SU-DHL-6 (cell line): ENCODE measurements around the gene EIF5A.

ENCODE experiments used
- H2AFZ ChIP-seq: fragments of 200-600 bp; sonication (generic); 2 replicates; pipeline ENCODE4 v1.6.1; 2014; ENCODE audit warnings: low read depth, mild to moderate bottlenecking, moderate library complexity, mixed read lengths, antibody characterized with exemption, low read length; ENCODE audit not compliant: severe bottlenecking
- H3F3A ChIP-seq: fragments of 200-600 bp; shearing (Covaris generic); 2 replicates; pipeline ENCODE4 v1.6.0; 2016; ENCODE audit warnings: antibody characterized with exemption, mild to moderate bottlenecking; ENCODE audit not compliant: insufficient read depth
- H3K27ac ChIP-seq: fragments of 200-600 bp; sonication (generic); 2 replicates; pipeline ENCODE4 v1.5.1; 2016; ENCODE audit warnings: low read depth, mild to moderate bottlenecking, low read length, moderate library complexity, mixed read lengths
- H3K27me3 ChIP-seq: fragments of 200-600 bp; sonication (generic), shearing (Covaris generic); 2 replicates; pipeline ENCODE4 v1.6.0; 2014; ENCODE audit warnings: mild to moderate bottlenecking, low read length
- H3K36me3 ChIP-seq: fragments of 200-600 bp; sonication (generic); 2 replicates; pipeline ENCODE4 v1.6.1; 2014; ENCODE audit warnings: mild to moderate bottlenecking, low read length, mixed read lengths
- H3K4me2 ChIP-seq: fragments of 300-600, 200-600 bp; shearing (Covaris generic), sonication (generic); 2 replicates; pipeline ENCODE4 v1.6.0; 2014; ENCODE audit warnings: low read length, low read depth, mild to moderate bottlenecking; ENCODE audit not compliant: poor library complexity, severe bottlenecking
- H3K4me3 ChIP-seq: fragments of 200-600 bp; sonication (generic); 2 replicates; pipeline ENCODE4 v1.5.1; 2014; ENCODE audit warnings: antibody characterized with exemption, low read length, mild to moderate bottlenecking, mixed read lengths; ENCODE audit not compliant: insufficient read depth, poor library complexity, severe bottlenecking
- H3K79me2 ChIP-seq: fragments of 200-600 bp; sonication (generic); 2 replicates; pipeline ENCODE4 v1.6.1; 2014; ENCODE audit warnings: mild to moderate bottlenecking, low read length, moderate library complexity; ENCODE audit not compliant: insufficient read depth
- H3K9ac ChIP-seq: fragments of 200-600 bp; sonication (generic); 2 replicates; pipeline ENCODE4 v1.7.0; 2014; ENCODE audit warnings: mild to moderate bottlenecking, low read length
- H3K9me2 ChIP-seq: fragments of 200-600 bp; sonication (generic); replicated peaks from 2 replicates; pipeline ENCODE4 v1.6.1; 2014; ENCODE audit warnings: low read length; ENCODE audit not compliant: insufficient read depth
- H3K9me3 ChIP-seq: fragments of 200-600 bp; sonication (generic); 2 replicates; pipeline ENCODE4 v1.6.1; 2014; ENCODE audit warnings: low read length, mixed read lengths; ENCODE audit not compliant: insufficient read depth
- H4K20me1 ChIP-seq: fragments of 200-600 bp; sonication (generic); 2 replicates; pipeline ENCODE4 v1.6.1; 2014; ENCODE audit warnings: low read depth, mild to moderate bottlenecking, antibody characterized with exemption, low read length, moderate library complexity, mixed read lengths
- EZH2phosphoT487 ChIP-seq: fragments of 200-600 bp; sonication (generic), shearing (Covaris generic); conservative IDR thresholded peaks from 2 replicates; pipeline ENCODE4 v1.6.1; 2018; ENCODE audit warnings: mild to moderate bottlenecking, antibody characterized with exemption, low read length, moderate library complexity, mixed read lengths
- TF ChIP-seq, protein P1 (sequence below): fragments of 200-600 bp; sonication (generic); IDR thresholded peaks from one replicate; pipeline ENCODE4 v1.5.1; 2017; ENCODE audit warnings: antibody characterized with exemption, mild to moderate bottlenecking, low read length, moderate library complexity; ENCODE audit not compliant: insufficient read depth, poor library complexity, severe bottlenecking

EIF5A gene

DNA sequence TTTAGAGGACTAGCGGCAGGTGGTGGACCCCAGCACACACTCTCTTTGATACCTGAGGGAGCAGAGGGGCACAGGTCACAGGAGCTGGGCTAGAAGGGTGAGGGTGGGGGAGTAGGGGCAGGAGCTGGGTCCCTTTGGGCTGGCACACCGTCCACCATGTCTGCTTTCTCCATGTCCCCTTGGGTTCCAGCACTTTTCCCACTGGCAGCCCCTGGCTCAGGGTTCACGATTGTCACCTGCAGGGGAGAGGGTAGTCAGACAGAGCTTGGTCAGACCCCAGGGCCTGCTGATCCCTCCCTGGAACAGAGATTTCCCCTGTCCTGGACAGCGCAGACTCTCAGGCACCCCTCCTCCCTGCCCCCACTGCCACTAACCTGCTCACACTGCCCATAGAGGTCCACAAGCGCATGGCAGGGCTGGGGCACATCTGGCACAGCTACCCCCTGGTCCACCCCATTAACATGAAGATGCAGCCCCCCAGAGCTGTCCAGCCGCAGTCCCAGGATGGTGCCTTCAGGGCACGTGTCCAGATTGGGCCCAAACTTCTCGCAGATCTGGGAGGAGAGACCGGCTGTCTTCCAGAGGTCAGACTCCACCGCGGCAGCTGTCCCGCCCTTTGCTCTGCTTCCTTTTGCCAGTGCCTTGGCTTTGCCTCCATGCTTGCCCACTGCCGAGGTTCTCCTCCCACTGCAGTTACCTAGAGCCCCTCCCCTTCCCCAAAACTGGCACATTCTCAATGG lies 10.9 kb downstream of the EIF5A start:
- Histone ChIP-seq H3F3A (peaks cover 12% of the 10 kb centered on the region), H3K9me3 (no peaks in the 10 kb centered on the region), H4K20me1 (no peaks in the 10 kb centered on the region), H3K36me3 (no peaks in the 10 kb centered on the region), H2AFZ (no peak overlapping the region), H3K4me2 (no peak overlapping the region), H3K9me2 (no peaks in the 10 kb centered on the region), H3K27me3 (no peaks in the 10 kb centered on the region), H3K9ac (no peak overlapping the region), H3K4me3 (no peak overlapping the region), H3K79me2 (peaks cover 6% of the 10 kb centered on the region), H3K27ac (no peak overlapping the region)
- TF ChIP-seq, protein P1, sequence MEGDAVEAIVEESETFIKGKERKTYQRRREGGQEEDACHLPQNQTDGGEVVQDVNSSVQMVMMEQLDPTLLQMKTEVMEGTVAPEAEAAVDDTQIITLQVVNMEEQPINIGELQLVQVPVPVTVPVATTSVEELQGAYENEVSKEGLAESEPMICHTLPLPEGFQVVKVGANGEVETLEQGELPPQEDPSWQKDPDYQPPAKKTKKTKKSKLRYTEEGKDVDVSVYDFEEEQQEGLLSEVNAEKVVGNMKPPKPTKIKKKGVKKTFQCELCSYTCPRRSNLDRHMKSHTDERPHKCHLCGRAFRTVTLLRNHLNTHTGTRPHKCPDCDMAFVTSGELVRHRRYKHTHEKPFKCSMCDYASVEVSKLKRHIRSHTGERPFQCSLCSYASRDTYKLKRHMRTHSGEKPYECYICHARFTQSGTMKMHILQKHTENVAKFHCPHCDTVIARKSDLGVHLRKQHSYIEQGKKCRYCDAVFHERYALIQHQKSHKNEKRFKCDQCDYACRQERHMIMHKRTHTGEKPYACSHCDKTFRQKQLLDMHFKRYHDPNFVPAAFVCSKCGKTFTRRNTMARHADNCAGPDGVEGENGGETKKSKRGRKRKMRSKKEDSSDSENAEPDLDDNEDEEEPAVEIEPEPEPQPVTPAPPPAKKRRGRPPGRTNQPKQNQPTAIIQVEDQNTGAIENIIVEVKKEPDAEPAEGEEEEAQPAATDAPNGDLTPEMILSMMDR = no peak
- TF ChIP-seq EZH2phosphoT487 = no peak

DNA sequence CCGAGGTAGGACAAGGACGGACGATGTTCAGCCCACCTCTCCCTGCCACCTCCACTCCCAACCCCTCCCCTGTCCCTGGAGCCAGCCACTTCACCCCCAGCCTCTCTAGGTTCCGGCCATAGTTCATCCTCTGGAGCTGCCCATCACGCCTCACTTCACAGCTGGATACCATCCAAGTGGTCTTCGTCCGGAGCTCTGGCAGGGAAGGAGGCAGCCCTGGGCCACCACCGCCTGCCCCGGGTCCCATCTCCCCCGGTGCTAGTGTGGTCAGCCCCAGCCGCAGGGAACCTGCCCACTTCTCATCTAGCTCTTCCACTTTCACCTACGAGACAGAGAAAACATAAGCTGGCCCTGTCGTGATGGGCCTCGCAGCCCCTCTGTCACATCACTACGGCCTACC lies 14.0 kb downstream of the EIF5A start:
- Histone ChIP-seq H3F3A (no peaks in the 10 kb centered on the region), H2AFZ (no peak overlapping the region), H3K9me3 (no peaks in the 10 kb centered on the region), H3K4me3 (no peak overlapping the region), H4K20me1 (no peaks in the 10 kb centered on the region), H3K9ac (no peak overlapping the region), H3K27ac (no peak overlapping the region), H3K9me2 (no peaks in the 10 kb centered on the region), H3K27me3 (no peaks in the 10 kb centered on the region), H3K4me2 (no peak overlapping the region), H3K36me3 (no peaks in the 10 kb centered on the region), H3K79me2 (no peaks in the 10 kb centered on the region)
- TF ChIP-seq, protein P1 = no peak
- no peak for TF ChIP-seq EZH2phosphoT487

DNA sequence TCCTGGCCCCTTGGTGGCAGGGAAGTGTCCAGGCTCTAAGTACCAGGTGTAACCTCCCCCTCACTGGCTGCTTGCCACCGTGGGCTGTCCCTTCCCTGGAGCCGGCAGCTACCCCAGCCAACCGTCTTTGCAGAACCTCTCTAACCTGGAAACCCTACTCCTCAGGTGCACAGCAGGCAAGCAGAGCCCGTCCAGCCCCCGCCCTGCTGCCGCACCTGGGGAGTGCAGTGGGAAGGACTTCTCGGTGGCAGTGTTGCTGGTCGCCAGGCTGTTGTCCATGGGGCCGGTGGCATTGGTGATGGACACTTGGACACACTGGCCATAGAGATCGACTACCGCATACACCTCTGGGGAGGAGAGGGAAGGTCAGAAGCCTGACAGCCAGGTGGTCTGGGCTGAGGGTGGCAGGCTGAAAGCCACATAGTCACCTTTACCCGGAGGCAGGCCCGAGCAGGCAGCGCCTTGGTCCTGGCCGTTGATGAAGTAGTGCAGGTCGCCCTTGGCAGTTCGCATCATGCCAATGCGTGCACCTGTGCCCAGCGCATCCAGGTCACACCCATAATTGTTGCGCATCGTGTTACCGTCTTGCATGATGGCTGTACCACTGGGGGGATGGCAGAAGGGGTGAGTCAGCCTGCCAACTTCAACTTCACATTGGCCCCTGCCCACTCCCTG lies 15.2 kb downstream of the EIF5A start:
- H2AFZ ChIP-seq = no peak overlapping the region
- H3K9me3 ChIP-seq = no peaks in the 10 kb centered on the region
- peaks cover 6% of the 10 kb centered on the region; the same call in 1 of the 2 replicates for H3K79me2 ChIP-seq
- no peak overlapping the region for H3K27ac ChIP-seq
- no peaks in the 10 kb centered on the region for H4K20me1 ChIP-seq
- TF ChIP-seq, protein P1 = no peak
- TF ChIP-seq EZH2phosphoT487 = no peak
- H3K4me3 ChIP-seq = no peak overlapping the region
- H3K9me2 ChIP-seq = no peaks in the 10 kb centered on the region
- H3K4me2 ChIP-seq = no peak overlapping the region
- no peaks in the 10 kb centered on the region for H3K36me3 ChIP-seq
- H3K27me3 ChIP-seq = no peaks in the 10 kb centered on the region
- no peak overlapping the region for H3K9ac ChIP-seq
- no peaks in the 10 kb centered on the region for H3F3A ChIP-seq
